AG20443 (cell line): ENCODE data around the gene PGRMC2.
"Not testable (repeated sequence)": the region's sequence is repeated elsewhere in the genome, so short reads cannot be mapped to it uniquely, and the experiment has no call there.

Experiments
- DNase-seq: peaks from one replicate; pipeline ENCODE4 v3.0.0; 2012; ENCODE audit warnings: low spot score, mixed read lengths

Gene PGRMC2

GRCh38 chr4:128267171-128267570 is 20.4 kb downstream of the PGRMC2 start:
- not testable (repeated sequence) for DNase-seq

GRCh38 chr4:128265550-128265949 is 22.1 kb downstream of the PGRMC2 start:
- not testable (repeated sequence) for DNase-seq

GRCh38 chr4:128259889-128260288 is 27.7 kb downstream of the PGRMC2 start:
- DNase-seq, result not testable (repeated sequence)

GRCh38 chr4:128258166-128258565 is 29.4 kb downstream of the PGRMC2 start:
- DNase-seq, result not testable (repeated sequence)

GRCh38 chr4:128256539-128256938 is 31.1 kb downstream of the PGRMC2 start:
- DNase-seq, result no peak

GRCh38 chr4:128255906-128256305 is 31.7 kb downstream of the PGRMC2 start:
- no peak for DNase-seq

GRCh38 chr4:128249787-128250668 is 37.6 kb downstream of the PGRMC2 start:
- no peak for DNase-seq

GRCh38 chr4:128247906-128248305 is 39.7 kb downstream of the PGRMC2 start:
- no peak for DNase-seq

GRCh38 chr4:128245391-128245790 is 42.2 kb downstream of the PGRMC2 start:
- DNase-seq, result not testable (repeated sequence)

GRCh38 chr4:128244379-128244778 is 43.2 kb downstream of the PGRMC2 start:
- DNase-seq, result peak; percentile 32

- DNase-seq, result no peak
Measured at GRCh38 chr4:128242601-128243000, 45.0 kb downstream of the PGRMC2 start.

GRCh38 chr4:128241981-128242380 is 45.6 kb downstream of the PGRMC2 start:
- no peak for DNase-seq

GRCh38 chr4:128241425-128241913 is 46.1 kb downstream of the PGRMC2 start:
- DNase-seq, result peak; percentile 89

GRCh38 chr4:128241019-128241418 is 46.6 kb downstream of the PGRMC2 start:
- DNase-seq, result no peak

GRCh38 chr4:128234836-128235235 is 52.8 kb downstream of the PGRMC2 start:
- DNase-seq, result no peak

- no peak for DNase-seq
Measured at GRCh38 chr4:128232719-128233118, 54.9 kb downstream of the PGRMC2 start.

GRCh38 chr4:128228845-128229795 is 58.5 kb downstream of the PGRMC2 start:
- DNase-seq, result no peak

- no peak for DNase-seq
Measured at GRCh38 chr4:128227991-128228571, 59.5 kb downstream of the PGRMC2 start.

- DNase-seq, result peak; percentile 59
Measured at GRCh38 chr4:128225148-128225547, 62.5 kb downstream of the PGRMC2 start.

GRCh38 chr4:128221586-128221985 is 66.0 kb downstream of the PGRMC2 start:
- DNase-seq, result no peak

GRCh38 chr4:128220286-128221235 is 67.1 kb downstream of the PGRMC2 start:
- peak; percentile 47 for DNase-seq
